Neural progenitor cell (in vitro differentiated cells): ENCODE data around the gene SKP2.

Source experiments
- EZH2 ChIP-seq: fragments of 200-600 bp; sonication (generic); IDR thresholded peaks from 2 replicates; pipeline ENCODE4 v1.6.1; 2017; ENCODE audit warnings: antibody characterized with exemption, mild to moderate bottlenecking, moderate library complexity
- EZH2phosphoT487 ChIP-seq: fragments of 200-600 bp; sonication (generic); IDR thresholded peaks from 2 replicates; pipeline ENCODE4 v1.6.1; 2017; ENCODE audit warnings: antibody characterized with exemption
- TF ChIP-seq, protein P1 (sequence below): fragments of 200-600 bp; sonication (generic); IDR thresholded peaks from 2 replicates; pipeline ENCODE4 v1.5.1; 2017; ENCODE audit warnings: antibody characterized with exemption, mild to moderate bottlenecking

DNA sequence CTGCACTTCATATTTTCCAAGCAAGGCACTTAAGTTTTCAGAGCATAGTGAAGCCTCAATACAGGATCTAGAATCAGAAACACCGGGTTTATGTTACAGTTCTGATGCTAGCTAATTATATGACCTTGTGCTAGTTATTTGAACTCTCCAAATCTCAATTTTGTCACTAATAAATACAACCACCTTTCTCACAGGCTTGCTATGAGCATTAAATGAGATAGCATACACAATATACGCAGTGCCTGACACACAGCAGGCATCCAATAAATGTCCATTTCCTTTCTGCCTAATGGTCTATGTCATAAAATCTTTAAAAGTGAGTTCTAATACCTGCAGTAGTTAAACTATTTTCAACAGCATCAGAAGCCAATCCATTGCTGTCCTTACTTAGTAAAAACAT, 56.9 kb downstream of the SKP2 start:
- TF ChIP-seq, protein P1, sequence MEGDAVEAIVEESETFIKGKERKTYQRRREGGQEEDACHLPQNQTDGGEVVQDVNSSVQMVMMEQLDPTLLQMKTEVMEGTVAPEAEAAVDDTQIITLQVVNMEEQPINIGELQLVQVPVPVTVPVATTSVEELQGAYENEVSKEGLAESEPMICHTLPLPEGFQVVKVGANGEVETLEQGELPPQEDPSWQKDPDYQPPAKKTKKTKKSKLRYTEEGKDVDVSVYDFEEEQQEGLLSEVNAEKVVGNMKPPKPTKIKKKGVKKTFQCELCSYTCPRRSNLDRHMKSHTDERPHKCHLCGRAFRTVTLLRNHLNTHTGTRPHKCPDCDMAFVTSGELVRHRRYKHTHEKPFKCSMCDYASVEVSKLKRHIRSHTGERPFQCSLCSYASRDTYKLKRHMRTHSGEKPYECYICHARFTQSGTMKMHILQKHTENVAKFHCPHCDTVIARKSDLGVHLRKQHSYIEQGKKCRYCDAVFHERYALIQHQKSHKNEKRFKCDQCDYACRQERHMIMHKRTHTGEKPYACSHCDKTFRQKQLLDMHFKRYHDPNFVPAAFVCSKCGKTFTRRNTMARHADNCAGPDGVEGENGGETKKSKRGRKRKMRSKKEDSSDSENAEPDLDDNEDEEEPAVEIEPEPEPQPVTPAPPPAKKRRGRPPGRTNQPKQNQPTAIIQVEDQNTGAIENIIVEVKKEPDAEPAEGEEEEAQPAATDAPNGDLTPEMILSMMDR, result no peak
- TF ChIP-seq EZH2, result no peak
- no peak for TF ChIP-seq EZH2phosphoT487
